Breast epithelium (tissue), 4 donors: Measurements from ENCODE around the gene GLB1L2. TPM values are rescaled to one million over a fixed set of nuclear protein-coding genes. Genes with fewer than 3 reads are reported as not detected.

Experiments
- DNase-seq, 2 donors: peaks; one replicate each; pipeline ENCODE4 v3.0.0-alpha.2; 2019; ENCODE audit warnings: low spot score in 2 of 2
- H3K27ac ChIP-seq, 2 donors: fragments of 200-600 bp; sonication (generic) in 1 of 2; one replicate each; pipeline ENCODE4 v1.5.1; 2016 to 2019; ENCODE audit warnings: mild to moderate bottlenecking in 1 of 2
- H3K27me3 ChIP-seq, 2 donors: fragments of 200-600 bp; sonication (generic) in 1 of 2; one replicate each; pipeline versions ENCODE4 v1.5.1 to v1.6.0; 2017 to 2019; ENCODE audit warnings: control low read depth in 1 of 2, mild to moderate bottlenecking in 1 of 2
- H3K36me3 ChIP-seq: fragments of 200-600 bp; one replicate; pipeline ENCODE4 v1.5.1; 2019
- H3K4me1 ChIP-seq, 2 donors: fragments of 200-600 bp; sonication (generic); one replicate each; pipeline ENCODE4 v1.5.1; 2016 to 2019; ENCODE audit warnings: control low read depth in 1 of 2
- H3K4me3 ChIP-seq, 3 donors: fragments of 200-600 bp; sonication (generic); 1 replicate in 2 of 3; 2 replicates in 1 of 3; pipeline ENCODE4 v1.5.1; 2016 to 2019; ENCODE audit warnings: mild to moderate bottlenecking in 3 of 3, moderate library complexity in 2 of 3
- H3K9me3 ChIP-seq, 2 donors: fragments of 200-600 bp; sonication (generic) in 1 of 2; one replicate each; pipeline ENCODE4 v1.5.1; 2016 to 2019; ENCODE audit warnings: control low read depth in 1 of 2
- CTCF ChIP-seq, 3 donors: fragments of 450-650 bp; IDR thresholded peaks; one replicate each; pipeline ENCODE4 v1.5.1; 2016 to 2017; ENCODE audit warnings: antibody characterized with exemption in 3 of 3, mild to moderate bottlenecking in 3 of 3, moderate library complexity in 3 of 3
- POLR2A ChIP-seq: fragments of 450-650 bp; IDR thresholded peaks from one replicate; pipeline ENCODE4 v1.6.1; 2016; ENCODE audit warnings: antibody characterized with exemption, mild to moderate bottlenecking, moderate library complexity
- POLR2AphosphoS5 ChIP-seq, 3 donors: sonication (generic); formaldehyde crosslinking; IDR thresholded peaks; one replicate each; pipeline ENCODE4 v1.6.1; 2017; ENCODE audit warnings: antibody characterized with exemption in 3 of 3
- intact Hi-C: fragments of 100-400 bp; cut with DNase I; formaldehyde crosslinking; loops from one replicate; pipeline ENCODE4 v1.15.1; 2023; ENCODE audit warnings: low total_unique reads
- total RNA-seq, 3 donors: library from RNA; depleted of rRNA; stranded (reverse); fragments of >200 nt; gene quantifications; one replicate each; pipeline ENCODE4 v1.1.0, GENCODE V29; 2016

Gene GLB1L2
- total RNA-seq, 3 donors from 2014 or later, result 3.4 to 11.5 (median 6.6) TPM

GRCh38 chr11:134405841-134406240 lies 74.1 kb downstream of the GLB1L2 start:
- Histone ChIP-seq H3K36me3 (no peaks in the 10 kb centered on the region), H3K27me3 (peaks cover 0 to 15% of the 10 kb centered on the region in 2 donors), H3K27ac (no peak overlapping the region), H3K4me3 (no peak overlapping the region), H3K9me3 (no peaks in the 10 kb centered on the region), H3K4me1 (no peaks in the 10 kb centered on the region)
- intact Hi-C loops, result no loop called here
- TF ChIP-seq CTCF (IDR thresholded peaks at IDR 0.05), result no peak
- DNase-seq, result no peak

- H3K27me3 ChIP-seq, result peaks cover 0 to 22% of the 10 kb centered on the region in 2 donors
- no peak for DNase-seq
- H3K4me3 ChIP-seq, result no peak overlapping the region
- H3K27ac ChIP-seq, result no peak overlapping the region
- H3K36me3 ChIP-seq, result no peaks in the 10 kb centered on the region
- no peaks in the 10 kb centered on the region for H3K9me3 ChIP-seq
- no peaks in the 10 kb centered on the region for H3K4me1 ChIP-seq
- TF ChIP-seq CTCF (IDR thresholded peaks at IDR 0.05) (no peak), POLR2A (no peak), POLR2AphosphoS5 (IDR thresholded peaks at IDR 0.05) (no peak)
- intact Hi-C loops, result no loop called here
Observed at GRCh38 chr11:134406264-134407185, 74.7 kb downstream of the GLB1L2 start.

GRCh38 chr11:134407321-134407828 lies 75.6 kb downstream of the GLB1L2 start:
- H3K27ac ChIP-seq, result no peak overlapping the region
- no peaks in the 10 kb centered on the region for H3K36me3 ChIP-seq
- intact Hi-C loops, result no loop called here
- H3K4me1 ChIP-seq, result no peaks in the 10 kb centered on the region
- no peak for DNase-seq
- peaks cover 0 to 24% of the 10 kb centered on the region in 2 donors for H3K27me3 ChIP-seq
- no peak overlapping the region for H3K4me3 ChIP-seq
- TF ChIP-seq POLR2AphosphoS5 (IDR thresholded peaks at IDR 0.05) (no peak), POLR2A (no peak), CTCF (IDR thresholded peaks at IDR 0.05) (no peak)
- no peaks in the 10 kb centered on the region for H3K9me3 ChIP-seq

- intact Hi-C loops, result no loop called here
- no peak overlapping the region for H3K4me3 ChIP-seq
- no peaks in the 10 kb centered on the region for H3K4me1 ChIP-seq
- no peaks in the 10 kb centered on the region for H3K36me3 ChIP-seq
- H3K27me3 ChIP-seq, result peaks cover 3 to 30% of the 10 kb centered on the region in 2 donors
- DNase-seq, result no peak
- H3K9me3 ChIP-seq, result no peaks in the 10 kb centered on the region
- TF ChIP-seq POLR2AphosphoS5 (IDR thresholded peaks at IDR 0.05), result no peak
- TF ChIP-seq CTCF (IDR thresholded peaks at IDR 0.05), result no peak
- no peak for TF ChIP-seq POLR2A
- H3K27ac ChIP-seq, result no peak overlapping the region
Observed at GRCh38 chr11:134407923-134408322, 76.1 kb downstream of the GLB1L2 start.
